Endothelial cell of umbilical vein (primary cell): Measurements from ENCODE around the gene ABL1.

Experiments
- EZH2 ChIP-seq: IDR thresholded peaks from 2 replicates; pipeline ENCODE4 v1.6.1; 2012; ENCODE audit warnings: borderline replicate concordance, low read depth, mild to moderate bottlenecking, moderate library complexity, low read length, inconsistent platforms; ENCODE audit not compliant: severe bottlenecking
- GATA2 ChIP-seq: IDR thresholded peaks from 2 replicates; pipeline ENCODE4 v1.7.0; 2011; ENCODE audit warnings: low read depth, mild to moderate bottlenecking, moderate library complexity, mixed read lengths, low read length; ENCODE audit not compliant: insufficient read length, insufficient read depth
- MYC ChIP-seq: IDR thresholded peaks from one replicate; pipeline ENCODE4 v1.6.1; 2011; ENCODE audit warnings: mild to moderate bottlenecking, low read depth, low read length
- POLR2A ChIP-seq: IDR thresholded peaks from 2 replicates; pipeline ENCODE4 v1.6.1; 2012; ENCODE audit warnings: low read depth, mild to moderate bottlenecking, control low read depth, low read length
- POLR2AphosphoS5 ChIP-seq: IDR thresholded peaks from 2 replicates; pipeline ENCODE4 v1.6.1; 2012; ENCODE audit warnings: low read depth, mild to moderate bottlenecking, control low read depth, low read length, moderate library complexity; ENCODE audit not compliant: insufficient read depth
- TF ChIP-seq, protein P1 (sequence below), 2 donors: IDR thresholded peaks; 1 replicate in 1 of 2; 2 replicates in 1 of 2; pipeline ENCODE4 v1.5.1; 2011; ENCODE audit warnings: low read length in 2 of 2, mild to moderate bottlenecking in 2 of 2, moderate library complexity in 2 of 2, control low read depth in 1 of 2, inconsistent platforms in 1 of 2, low read depth in 1 of 2; ENCODE audit not compliant: insufficient read depth in 1 of 2; ENCODE audit errors: extremely low read depth in 1 of 2
- TF ChIP-seq, protein P2 (sequence below): IDR thresholded peaks from 2 replicates; pipeline ENCODE4 v1.6.1; 2011; ENCODE audit not compliant: insufficient read depth, insufficient read length

- TF ChIP-seq EZH2, result no peak
- TF ChIP-seq, protein P1, sequence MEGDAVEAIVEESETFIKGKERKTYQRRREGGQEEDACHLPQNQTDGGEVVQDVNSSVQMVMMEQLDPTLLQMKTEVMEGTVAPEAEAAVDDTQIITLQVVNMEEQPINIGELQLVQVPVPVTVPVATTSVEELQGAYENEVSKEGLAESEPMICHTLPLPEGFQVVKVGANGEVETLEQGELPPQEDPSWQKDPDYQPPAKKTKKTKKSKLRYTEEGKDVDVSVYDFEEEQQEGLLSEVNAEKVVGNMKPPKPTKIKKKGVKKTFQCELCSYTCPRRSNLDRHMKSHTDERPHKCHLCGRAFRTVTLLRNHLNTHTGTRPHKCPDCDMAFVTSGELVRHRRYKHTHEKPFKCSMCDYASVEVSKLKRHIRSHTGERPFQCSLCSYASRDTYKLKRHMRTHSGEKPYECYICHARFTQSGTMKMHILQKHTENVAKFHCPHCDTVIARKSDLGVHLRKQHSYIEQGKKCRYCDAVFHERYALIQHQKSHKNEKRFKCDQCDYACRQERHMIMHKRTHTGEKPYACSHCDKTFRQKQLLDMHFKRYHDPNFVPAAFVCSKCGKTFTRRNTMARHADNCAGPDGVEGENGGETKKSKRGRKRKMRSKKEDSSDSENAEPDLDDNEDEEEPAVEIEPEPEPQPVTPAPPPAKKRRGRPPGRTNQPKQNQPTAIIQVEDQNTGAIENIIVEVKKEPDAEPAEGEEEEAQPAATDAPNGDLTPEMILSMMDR (IDR thresholded peaks at IDR 0.05; ENCODE audit: extremely low read depth in 1 of 2, insufficient read depth in 1 of 2, low read depth in 1 of 2, low read length in 2 of 2), result no peak
- no peak for TF ChIP-seq POLR2A
- no peak for TF ChIP-seq POLR2AphosphoS5
- TF ChIP-seq, protein P2, sequence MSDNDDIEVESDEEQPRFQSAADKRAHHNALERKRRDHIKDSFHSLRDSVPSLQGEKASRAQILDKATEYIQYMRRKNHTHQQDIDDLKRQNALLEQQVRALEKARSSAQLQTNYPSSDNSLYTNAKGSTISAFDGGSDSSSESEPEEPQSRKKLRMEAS, result no peak
- no peak for TF ChIP-seq GATA2
- TF ChIP-seq MYC, result no peak
Measured at GRCh38 chr9:130842545-130842944, 7.5 kb downstream of the ABL1 start.
